B cell (primary cell): ENCODE results near the gene WDR5. TPM values are rescaled to one million over a fixed set of nuclear protein-coding genes. Genes with fewer than 3 reads are reported as not detected.

Source experiments
- ATAC-seq: fragments of 200-7000 bp; cut with Tn5 transposase; one replicate; pipeline ENCODE4 v1.10.0; 2021; ENCODE audit warnings: low read depth, mild to moderate bottlenecking, moderate number of reproducible peaks, moderate library complexity
- CTCF ChIA-PET: fragments of 350-600 bp; sonication (Branson Sonifier 250); formaldehyde crosslinking; loops from one replicate; lab custom pipeline; 2021; ENCODE audit warnings: antibody characterized with exemption, inconsistent platforms; lab: Charles Lee
- POLR2A ChIA-PET: fragments of 350-600 bp; sonication (Branson Sonifier 250); formaldehyde crosslinking; loops from one replicate; lab custom pipeline; 2021; ENCODE audit warnings: antibody characterized with exemption; lab: Charles Lee
- DNase-seq: peaks from one replicate; pipeline ENCODE4 v3.0.0; 2013
- H2AFZ ChIP-seq: 2 replicates; pipeline ENCODE4 v1.6.1; 2012; ENCODE audit warnings: mild to moderate bottlenecking, low read depth, low read length; ENCODE audit not compliant: insufficient read depth, poor library complexity, severe bottlenecking
- H3K27ac ChIP-seq, 2 donors: 1 replicate in 1 of 2; 2 replicates in 1 of 2; pipeline ENCODE4 v1.5.1; 2012 to 2013; ENCODE audit warnings: low read length in 2 of 2, mild to moderate bottlenecking in 2 of 2, moderate library complexity in 1 of 2
- H3K27me3 ChIP-seq, 4 experiments: fragments of 200-600 bp in 1 of 4; sonication (generic) in 1 of 4; replicated peaks in 1 of 4; 1 replicate in 2 of 4; 2 replicates in 2 of 4; pipeline versions ENCODE4 v1.6.1 to v1.7.0; 2013 to 2016; ENCODE audit warnings: low read length in 3 of 4, mild to moderate bottlenecking in 2 of 4, mixed read lengths in 1 of 4, moderate library complexity in 1 of 4; ENCODE audit not compliant: insufficient read depth in 4 of 4, control insufficient read depth in 3 of 4; ENCODE audit errors: control extremely low read depth in 1 of 4
- H3K36me3 ChIP-seq, 2 experiments: replicated peaks in 1 of 2; 1 replicate in 1 of 2; 2 replicates in 1 of 2; pipeline versions ENCODE4 v1.6.1 to v1.7.1; 2013; ENCODE audit warnings: low read length in 1 of 2; ENCODE audit not compliant: insufficient read depth in 2 of 2, control insufficient read depth in 1 of 2; ENCODE audit errors: control extremely low read depth in 1 of 2, extremely low read depth in 1 of 2
- H3K4me1 ChIP-seq, 2 donors: fragments of 200-600 bp in 1 of 2; sonication (generic) in 1 of 2; 1 replicate in 1 of 2; 2 replicates in 1 of 2; pipeline versions ENCODE4 v1.5.1 to v1.6.1; 2013 to 2017; ENCODE audit warnings: low read length in 2 of 2; ENCODE audit not compliant: control insufficient read depth in 2 of 2, insufficient read depth in 2 of 2
- H3K4me2 ChIP-seq: replicated peaks from 2 replicates; pipeline ENCODE3; 2012; ENCODE audit warnings: mild to moderate bottlenecking, low read depth, low read length; ENCODE audit not compliant: poor library complexity, severe bottlenecking
- H3K4me3 ChIP-seq, 5 experiments: fragments of 200-600 bp in 1 of 5; sonication (generic) in 1 of 5; 1 replicate in 3 of 5; 2 replicates in 2 of 5; pipeline versions ENCODE4 v1.5.1 to v1.7.0; 2011 to 2016; ENCODE audit warnings: low read length in 4 of 5, mild to moderate bottlenecking in 4 of 5, low read depth in 2 of 5, control low read depth in 1 of 5, moderate library complexity in 1 of 5; ENCODE audit not compliant: insufficient read depth in 1 of 5; ENCODE audit errors: control extremely low read depth in 1 of 5, extremely low read depth in 1 of 5
- H3K79me2 ChIP-seq: fragments of 200-600 bp; sonication (generic); one replicate; pipeline ENCODE4 v1.6.0; 2016; ENCODE audit warnings: low read length; ENCODE audit not compliant: control insufficient read depth, insufficient read depth
- H3K9ac ChIP-seq: fragments of 200-600 bp; sonication (generic); 2 replicates; pipeline ENCODE4 v1.6.1; 2017; ENCODE audit warnings: mild to moderate bottlenecking, low read length, moderate library complexity
- H3K9me3 ChIP-seq, 3 donors: one replicate each; pipeline versions ENCODE4 v1.6.1 to v1.7.1; 2013; ENCODE audit warnings: low read length in 2 of 3; ENCODE audit not compliant: control insufficient read depth in 2 of 3, insufficient read depth in 1 of 3; ENCODE audit errors: control extremely low read depth in 1 of 3
- H4K20me1 ChIP-seq: 2 replicates; pipeline ENCODE4 v1.6.0; 2012; ENCODE audit warnings: mild to moderate bottlenecking, low read length; ENCODE audit not compliant: insufficient read depth, control insufficient read depth, poor library complexity, severe bottlenecking
- H3K27ac Mint-ChIP-seq: one replicate; pipeline ENCODE4 v1.8.0; 2021; ENCODE audit warnings: mixed read lengths
- H3K27me3 Mint-ChIP-seq: one replicate; pipeline ENCODE4 v1.8.0; 2021; ENCODE audit warnings: mixed read lengths
- H3K4me1 Mint-ChIP-seq: one replicate; pipeline ENCODE4 v1.8.0; 2021; ENCODE audit warnings: mixed read lengths
- H3K4me3 Mint-ChIP-seq: one replicate; pipeline ENCODE4 v1.8.0; 2021; ENCODE audit warnings: mixed read lengths
- H3K9me3 Mint-ChIP-seq: one replicate; pipeline ENCODE4 v1.8.0; 2022; ENCODE audit warnings: mixed read lengths; ENCODE audit not compliant: insufficient read depth
- EZH2 ChIP-seq: IDR thresholded peaks from 2 replicates; pipeline ENCODE4 v1.6.1; 2012; ENCODE audit warnings: borderline replicate concordance, low read depth, mild to moderate bottlenecking, moderate library complexity, low read length; ENCODE audit not compliant: insufficient read depth, poor library complexity, severe bottlenecking
- WGBS: methylation state at CpG from one replicate; pipeline ENCODE4 v1.1.5; 2013; ENCODE audit warnings: missing lambda C conversion rate; ENCODE audit not compliant: insufficient coverage; 5-methylcytosine and 5-hydroxymethylcytosine counted together
- intact Hi-C: fragments of 100-400 bp; cut with micrococcal nuclease; formaldehyde crosslinking; loops from one replicate; pipeline ENCODE4 v1.10.0; 2022
- polyA plus RNA-seq: library from polyadenylated mRNA; depleted of rRNA; stranded (reverse); fragments of >200 nt; gene quantifications from 2 replicates; pipeline ENCODE4 v1.2.3, GENCODE V29; 2012
- total RNA-seq, 2 donors: library from RNA; stranded (reverse); fragments of 120-200 nt in 1 of 2; gene quantifications; 1 replicate in 1 of 2; 2 replicates in 1 of 2; pipeline versions ENCODE4 v1.2.3 to v1.2.4, GENCODE V29; 2013 to 2022
- TF ChIP-seq, protein P1 (sequence below): fragments of 200-600 bp; IDR thresholded peaks from one replicate; pipeline ENCODE4 v1.8.0; 2022; ENCODE audit warnings: antibody characterized with exemption, mild to moderate bottlenecking

The WDR5 gene
- total and polyA plus RNA-seq, 2 donors (not counting 1 experiment from before 2014, with no cell fraction given): 18.0 to 23.8 TPM

GRCh38 chr9:134179918-134180785 lies 44.3 kb downstream of the WDR5 start:
- H3K4me2 ChIP-seq: no peak overlapping the region
- no peak overlapping the region for H2AFZ ChIP-seq
- DNase-seq: no peak
- H3K4me3 Mint-ChIP-seq: no peak overlapping the region
- ChIA-PET CTCF (interaction anchor here (1.8 to 1.9 kb wide), 2 partner anchors 9 to 263 kb away, joined by 4 to 8 read pairs; no protein-coding TSS in a partner anchor), POLR2A (no interaction called here)
- no peak overlapping the region for H3K27ac ChIP-seq
- peaks cover 3% of the 10 kb centered on the region for H3K4me1 Mint-ChIP-seq
- H3K4me3 ChIP-seq: no peak overlapping the region
- no peaks in the 10 kb centered on the region for H3K36me3 ChIP-seq
- 92% methylated on average over 29 of the region's 29 CpGs for WGBS
- H3K4me1 ChIP-seq: peaks cover 4 to 11% of the 10 kb centered on the region in 2 donors
- no peak overlapping the region for H3K27ac Mint-ChIP-seq
- H4K20me1 ChIP-seq: no peaks in the 10 kb centered on the region
- ATAC-seq: no peak
- H3K9me3 Mint-ChIP-seq: no peaks in the 10 kb centered on the region
- no peaks in the 10 kb centered on the region for H3K79me2 ChIP-seq
- TF ChIP-seq, protein P1, sequence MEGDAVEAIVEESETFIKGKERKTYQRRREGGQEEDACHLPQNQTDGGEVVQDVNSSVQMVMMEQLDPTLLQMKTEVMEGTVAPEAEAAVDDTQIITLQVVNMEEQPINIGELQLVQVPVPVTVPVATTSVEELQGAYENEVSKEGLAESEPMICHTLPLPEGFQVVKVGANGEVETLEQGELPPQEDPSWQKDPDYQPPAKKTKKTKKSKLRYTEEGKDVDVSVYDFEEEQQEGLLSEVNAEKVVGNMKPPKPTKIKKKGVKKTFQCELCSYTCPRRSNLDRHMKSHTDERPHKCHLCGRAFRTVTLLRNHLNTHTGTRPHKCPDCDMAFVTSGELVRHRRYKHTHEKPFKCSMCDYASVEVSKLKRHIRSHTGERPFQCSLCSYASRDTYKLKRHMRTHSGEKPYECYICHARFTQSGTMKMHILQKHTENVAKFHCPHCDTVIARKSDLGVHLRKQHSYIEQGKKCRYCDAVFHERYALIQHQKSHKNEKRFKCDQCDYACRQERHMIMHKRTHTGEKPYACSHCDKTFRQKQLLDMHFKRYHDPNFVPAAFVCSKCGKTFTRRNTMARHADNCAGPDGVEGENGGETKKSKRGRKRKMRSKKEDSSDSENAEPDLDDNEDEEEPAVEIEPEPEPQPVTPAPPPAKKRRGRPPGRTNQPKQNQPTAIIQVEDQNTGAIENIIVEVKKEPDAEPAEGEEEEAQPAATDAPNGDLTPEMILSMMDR: no peak
- no peak for TF ChIP-seq EZH2
- intact Hi-C loops: no loop called here
- H3K27me3 ChIP-seq: peaks cover 0 to 36% (median 8%) of the 10 kb centered on the region in 4 experiments
- H3K27me3 Mint-ChIP-seq: peaks cover 24% of the 10 kb centered on the region
- peaks cover 0 to 10% (median 0%) of the 10 kb centered on the region in 3 donors for H3K9me3 ChIP-seq
- no peak overlapping the region for H3K9ac ChIP-seq
